Thyroid gland (tissue), 4 donors: Measurements from ENCODE around the gene PARD3B. TPM values are rescaled to one million over a fixed set of nuclear protein-coding genes. Genes with fewer than 3 reads are reported as not detected.

Experiments
- DNase-seq, 2 donors: peaks; one replicate each; pipeline ENCODE4 v3.0.0-alpha.2; 2019
- H3K27ac ChIP-seq, 3 donors: fragments of 200-600 bp; sonication (generic); 1 replicate in 2 of 3; 2 replicates in 1 of 3; pipeline ENCODE4 v1.5.1; 2016 to 2019; ENCODE audit warnings: mild to moderate bottlenecking in 1 of 3, moderate library complexity in 1 of 3
- H3K27me3 ChIP-seq: fragments of 200-600 bp; sonication (generic); one replicate; pipeline ENCODE4 v1.5.1; 2019
- H3K36me3 ChIP-seq, 2 donors: fragments of 200-600 bp; sonication (generic); one replicate each; pipeline ENCODE4 v1.5.1; 2016 to 2019
- H3K4me1 ChIP-seq, 2 donors: fragments of 200-600 bp; sonication (generic); one replicate each; pipeline ENCODE4 v1.5.1; 2017 to 2019
- H3K4me3 ChIP-seq, 3 donors: fragments of 200-600 bp; sonication (generic); replicated peaks in 1 of 3; 1 replicate in 2 of 3; 2 replicates in 1 of 3; pipeline ENCODE4 v1.5.1; 2016; ENCODE audit warnings: mild to moderate bottlenecking in 1 of 3
- H3K9me3 ChIP-seq: fragments of 200-600 bp; sonication (generic); one replicate; pipeline ENCODE4 v1.5.1; 2017
- CTCF ChIP-seq, 6 experiments: fragments of 200-600 bp in 3 of 6; fragments of 450-650 bp in 3 of 6; sonication (generic) in 3 of 6; IDR thresholded peaks; one replicate each; pipeline ENCODE4 v1.5.1; 2016 to 2019; ENCODE audit warnings: antibody characterized with exemption in 6 of 6, mild to moderate bottlenecking in 2 of 6, inconsistent platforms in 1 of 6, moderate library complexity in 1 of 6
- POLR2A ChIP-seq, 2 donors: fragments of 450-650 bp; IDR thresholded peaks; one replicate each; pipeline ENCODE4 v1.6.1; 2017; ENCODE audit warnings: antibody characterized with exemption in 2 of 2, mild to moderate bottlenecking in 2 of 2, moderate library complexity in 1 of 2
- WGBS, 2 donors: methylation state at CpG; one replicate each; pipeline ENCODE4 v1.1.5; 2017; 5-methylcytosine and 5-hydroxymethylcytosine counted together
- intact Hi-C: fragments of 100-400 bp; cut with DNase I; formaldehyde crosslinking; loops from one replicate; pipeline ENCODE4 v1.15.1; 2023
- total RNA-seq, 4 donors: library from RNA; depleted of rRNA; stranded (reverse); fragments of >200 nt; gene quantifications; one replicate each; pipeline ENCODE4 v1.2.3, GENCODE V29; 2016

PARD3B gene
- total RNA-seq, 4 donors from 2014 or later = 27.0 to 43.4 (median 34.6) TPM

DNA sequence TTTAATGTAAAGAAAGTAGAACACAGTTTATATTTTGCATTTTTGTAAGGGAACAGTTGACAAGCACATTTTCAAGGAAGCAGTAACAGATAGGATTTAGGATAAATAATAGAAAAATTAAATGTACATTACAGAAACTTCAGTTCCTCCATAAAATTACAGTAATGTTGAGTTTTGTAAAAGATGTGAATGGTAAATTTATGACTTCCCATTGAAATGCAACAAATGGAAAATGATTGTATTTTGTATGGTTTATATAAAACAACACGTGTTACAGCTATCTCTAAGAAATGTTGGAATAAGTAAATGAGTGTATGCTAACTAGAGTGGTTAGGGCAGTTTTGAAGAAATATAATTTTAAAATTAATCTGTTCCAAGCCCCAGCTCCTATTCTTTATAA, 227.3 kb downstream of the PARD3B start:
- Histone ChIP-seq H3K36me3 (no peaks in the 10 kb centered on the region), H3K4me3 (no peak overlapping the region), H3K9me3 (no peaks in the 10 kb centered on the region), H3K27ac (no peak overlapping the region), H3K27me3 (no peaks in the 10 kb centered on the region), H3K4me1 (no peaks in the 10 kb centered on the region)
- intact Hi-C loops = no loop called here
- TF ChIP-seq CTCF (IDR thresholded peaks at IDR 0.05) (no peak), POLR2A (IDR thresholded peaks at IDR 0.05) (no peak)
- no peak for DNase-seq
- 88 to 93% methylated on average over 1 of the region's 1 CpG for WGBS, 2 donors

- Histone ChIP-seq H3K27ac (no peak overlapping the region), H3K36me3 (no peaks in the 10 kb centered on the region), H3K27me3 (no peaks in the 10 kb centered on the region), H3K4me3 (no peak overlapping the region), H3K4me1 (no peaks in the 10 kb centered on the region), H3K9me3 (no peaks in the 10 kb centered on the region)
- no peak for DNase-seq
- intact Hi-C loops = no loop called here
- TF ChIP-seq CTCF (IDR thresholded peaks at IDR 0.05) = no peak
Measured at GRCh38 chr2:204775766-204776165, 230.5 kb downstream of the PARD3B start.

DNA sequence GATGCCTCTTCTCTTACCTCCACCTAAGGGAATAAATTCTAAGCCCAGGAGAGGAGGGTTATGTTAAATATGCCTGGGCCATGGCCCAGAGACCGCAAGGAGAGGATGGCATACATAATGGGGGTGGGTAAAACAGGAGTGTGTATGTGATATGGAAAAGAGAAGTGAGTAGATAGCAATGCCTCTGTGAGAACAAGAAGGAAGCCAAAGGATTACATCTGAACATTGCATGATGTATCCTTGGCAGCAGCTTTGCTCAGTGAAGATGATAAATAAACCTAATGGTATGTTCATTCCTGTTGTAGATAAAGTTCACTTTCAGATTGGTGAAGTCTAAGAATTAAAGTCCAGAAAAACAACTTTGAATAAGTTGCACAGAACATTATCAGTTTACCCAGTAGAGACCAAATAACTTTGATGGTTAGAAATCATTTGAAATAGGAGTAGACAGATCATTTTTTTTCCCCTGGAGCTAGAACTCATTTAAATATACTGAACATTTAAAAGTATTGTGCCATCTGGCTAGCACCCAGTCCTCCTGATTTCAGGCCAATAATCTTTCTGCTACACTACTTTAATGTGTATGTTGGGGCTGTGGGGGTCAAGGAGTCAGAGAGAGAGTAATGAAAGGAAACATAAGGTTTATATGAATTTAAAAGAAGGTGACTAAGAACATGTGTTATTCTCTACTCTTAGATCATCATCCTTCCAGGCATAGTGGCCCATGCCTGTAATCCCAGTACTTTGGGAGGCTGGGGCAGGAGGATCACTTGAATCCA, 231.7 kb downstream of the PARD3B start:
- no peaks in the 10 kb centered on the region for H3K4me1 ChIP-seq
- H3K27me3 ChIP-seq = no peaks in the 10 kb centered on the region
- no peaks in the 10 kb centered on the region for H3K9me3 ChIP-seq
- H3K36me3 ChIP-seq = no peaks in the 10 kb centered on the region
- no peak for TF ChIP-seq CTCF (IDR thresholded peaks at IDR 0.05)
- TF ChIP-seq POLR2A (IDR thresholded peaks at IDR 0.05) = no peak
- intact Hi-C loops = no loop called here
- no peak overlapping the region for H3K27ac ChIP-seq
- 80 to 92% methylated on average over 1 of the region's 1 CpG for WGBS, 2 donors
- no peak for DNase-seq
- no peak overlapping the region for H3K4me3 ChIP-seq

GRCh38 chr2:204779771-204780170, 234.5 kb downstream of the PARD3B start:
- H3K27me3 ChIP-seq = no peaks in the 10 kb centered on the region
- H3K4me1 ChIP-seq = no peaks in the 10 kb centered on the region
- TF ChIP-seq POLR2A (IDR thresholded peaks at IDR 0.05) (no peak), CTCF (IDR thresholded peaks at IDR 0.05) (no peak)
- no peak overlapping the region for H3K4me3 ChIP-seq
- H3K27ac ChIP-seq = no peak overlapping the region
- intact Hi-C loops = no loop called here
- no peaks in the 10 kb centered on the region for H3K36me3 ChIP-seq
- no peak for DNase-seq
- H3K9me3 ChIP-seq = no peaks in the 10 kb centered on the region

GRCh38 chr2:204781941-204782340, 236.7 kb downstream of the PARD3B start:
- no peak overlapping the region for H3K4me3 ChIP-seq
- 89 to 90% methylated on average over 1 of the region's 1 CpG for WGBS, 2 donors
- DNase-seq = no peak
- no peaks in the 10 kb centered on the region for H3K36me3 ChIP-seq
- no peaks in the 10 kb centered on the region for H3K27me3 ChIP-seq
- no peaks in the 10 kb centered on the region for H3K9me3 ChIP-seq
- H3K27ac ChIP-seq = no peak overlapping the region
- intact Hi-C loops = no loop called here
- TF ChIP-seq POLR2A (IDR thresholded peaks at IDR 0.05) (no peak), CTCF (IDR thresholded peaks at IDR 0.05) (no peak)
- no peaks in the 10 kb centered on the region for H3K4me1 ChIP-seq
